ENCODE data around the gene ZDHHC13.

ZDHHC13 gene

GRCh38 chr11:19087658-19088057 lies 29.3 kb upstream of the ZDHHC13 start:
- no peak overlapping the region for H3K4me3 ChIP-seq (ENCODE audit: low read length)
- TF ChIP-seq ZNF274 (IDR thresholded peaks at IDR 0.05; ENCODE audit: low read depth, low read length): no peak

- no peak overlapping the region for H3K4me3 ChIP-seq (ENCODE audit: low read length)
- no peak for TF ChIP-seq ZNF274 (IDR thresholded peaks at IDR 0.05; ENCODE audit: low read depth, low read length)
Measured at GRCh38 chr11:19088791-19089190, 28.2 kb upstream of the ZDHHC13 start.

- no peak for TF ChIP-seq ZNF274 (IDR thresholded peaks at IDR 0.05; ENCODE audit: low read depth, low read length)
- H3K4me3 ChIP-seq (ENCODE audit: low read length): no peak overlapping the region
Measured at GRCh38 chr11:19089421-19089820, 27.5 kb upstream of the ZDHHC13 start.

- H3K4me3 ChIP-seq (ENCODE audit: low read length): no peak overlapping the region
- TF ChIP-seq ZNF274 (IDR thresholded peaks at IDR 0.05; ENCODE audit: low read depth, low read length): no peak
Measured at GRCh38 chr11:19091366-19091765, 25.6 kb upstream of the ZDHHC13 start.

GRCh38 chr11:19092342-19092741 lies 24.6 kb upstream of the ZDHHC13 start:
- no peak overlapping the region for H3K4me3 ChIP-seq (ENCODE audit: low read length)
- no peak for TF ChIP-seq ZNF274 (IDR thresholded peaks at IDR 0.05; ENCODE audit: low read depth, low read length)

- no peak overlapping the region for H3K4me3 ChIP-seq (ENCODE audit: low read length)
- no peak for TF ChIP-seq ZNF274 (IDR thresholded peaks at IDR 0.05; ENCODE audit: low read depth, low read length)
Measured at GRCh38 chr11:19092850-19093249, 24.1 kb upstream of the ZDHHC13 start.

- TF ChIP-seq ZNF274 (IDR thresholded peaks at IDR 0.05; ENCODE audit: low read depth, low read length): no peak
- H3K4me3 ChIP-seq (ENCODE audit: low read length): no peak overlapping the region
Measured at GRCh38 chr11:19093976-19094375, 23.0 kb upstream of the ZDHHC13 start.

GRCh38 chr11:19094859-19095258 lies 22.1 kb upstream of the ZDHHC13 start:
- TF ChIP-seq ZNF274 (IDR thresholded peaks at IDR 0.05; ENCODE audit: low read depth, low read length): no peak
- no peak overlapping the region for H3K4me3 ChIP-seq (ENCODE audit: low read length)

- H3K4me3 ChIP-seq (ENCODE audit: low read length): no peak overlapping the region
- TF ChIP-seq ZNF274 (IDR thresholded peaks at IDR 0.05; ENCODE audit: low read depth, low read length): no peak
Measured at GRCh38 chr11:19099093-19099492, 17.9 kb upstream of the ZDHHC13 start.

GRCh38 chr11:19100885-19101284 lies 16.1 kb upstream of the ZDHHC13 start:
- TF ChIP-seq ZNF274 (IDR thresholded peaks at IDR 0.05; ENCODE audit: low read depth, low read length): no peak
- no peak overlapping the region for H3K4me3 ChIP-seq (ENCODE audit: low read length)

- no peak for TF ChIP-seq ZNF274 (IDR thresholded peaks at IDR 0.05; ENCODE audit: low read depth, low read length)
- H3K4me3 ChIP-seq (ENCODE audit: low read length): no peak overlapping the region
Measured at GRCh38 chr11:19101796-19102520, 15.0 kb upstream of the ZDHHC13 start.

- no peak overlapping the region for H3K4me3 ChIP-seq (ENCODE audit: low read length)
- no peak for TF ChIP-seq ZNF274 (IDR thresholded peaks at IDR 0.05; ENCODE audit: low read depth, low read length)
Measured at GRCh38 chr11:19102521-19102900, 14.5 kb upstream of the ZDHHC13 start.

GRCh38 chr11:19105011-19105410 lies 12.0 kb upstream of the ZDHHC13 start:
- no peak overlapping the region for H3K4me3 ChIP-seq (ENCODE audit: low read length)
- no peak for TF ChIP-seq ZNF274 (IDR thresholded peaks at IDR 0.05; ENCODE audit: low read depth, low read length)

- H3K4me3 ChIP-seq (ENCODE audit: low read length): no peak overlapping the region
- no peak for TF ChIP-seq ZNF274 (IDR thresholded peaks at IDR 0.05; ENCODE audit: low read depth, low read length)
Measured at GRCh38 chr11:19107125-19107524, 9.8 kb upstream of the ZDHHC13 start.

- no peak overlapping the region for H3K4me3 ChIP-seq (ENCODE audit: low read length)
- TF ChIP-seq ZNF274 (IDR thresholded peaks at IDR 0.05; ENCODE audit: low read depth, low read length): no peak
Measured at GRCh38 chr11:19110295-19110694, 6.7 kb upstream of the ZDHHC13 start.

GRCh38 chr11:19111809-19112208 lies 5.2 kb upstream of the ZDHHC13 start:
- TF ChIP-seq ZNF274 (IDR thresholded peaks at IDR 0.05; ENCODE audit: low read depth, low read length): no peak
- H3K4me3 ChIP-seq (ENCODE audit: low read length): no peak overlapping the region

Measured in GM08714 (cell line).